Activated CD4-positive, alpha-beta T cell treated with anti-CD3 and anti-CD28 coated beads, Interleukin-10, Interleukin-2, amounts not matched to agents 100 ng/mL and 50 ng/mL, durations not matched to agents 16 hours and 8 hours (primary cell): Measurements from ENCODE around the gene TRIM43.
"Not testable (repeated sequence)": the region's sequence is repeated elsewhere in the genome, so short reads cannot be mapped to it uniquely, and the experiment has no call there.

Experiments used
- DNase-seq: peaks from one replicate; pipeline ENCODE4 v3.0.0-alpha.2; 2020

Gene TRIM43

DNA sequence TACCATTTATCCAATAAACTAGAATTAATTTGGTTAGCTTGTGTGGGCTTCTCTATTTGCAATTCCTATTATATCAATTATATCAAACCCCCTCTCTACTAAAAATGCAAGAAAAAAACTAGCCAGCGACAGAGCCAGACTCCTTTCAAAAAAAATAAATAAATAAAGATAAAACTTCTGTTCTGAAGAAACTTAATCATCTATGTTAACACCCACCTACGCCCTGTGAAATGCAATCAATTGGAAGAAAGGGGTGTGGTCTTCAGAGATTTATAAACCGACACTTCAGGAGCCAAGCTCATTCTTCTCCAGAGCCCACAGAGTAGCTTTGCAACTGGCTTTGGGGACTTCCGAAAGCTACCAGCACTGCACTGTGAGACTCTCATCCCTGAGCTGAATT lies at the start of gene TRIM43:
Gene TRIM43, plus strand, starts transcription at position 301 of the 400 bp plus-strand sequence. CDS start 2,023 bp downstream, outside the sequence.
- not testable (repeated sequence) for DNase-seq

DNA sequence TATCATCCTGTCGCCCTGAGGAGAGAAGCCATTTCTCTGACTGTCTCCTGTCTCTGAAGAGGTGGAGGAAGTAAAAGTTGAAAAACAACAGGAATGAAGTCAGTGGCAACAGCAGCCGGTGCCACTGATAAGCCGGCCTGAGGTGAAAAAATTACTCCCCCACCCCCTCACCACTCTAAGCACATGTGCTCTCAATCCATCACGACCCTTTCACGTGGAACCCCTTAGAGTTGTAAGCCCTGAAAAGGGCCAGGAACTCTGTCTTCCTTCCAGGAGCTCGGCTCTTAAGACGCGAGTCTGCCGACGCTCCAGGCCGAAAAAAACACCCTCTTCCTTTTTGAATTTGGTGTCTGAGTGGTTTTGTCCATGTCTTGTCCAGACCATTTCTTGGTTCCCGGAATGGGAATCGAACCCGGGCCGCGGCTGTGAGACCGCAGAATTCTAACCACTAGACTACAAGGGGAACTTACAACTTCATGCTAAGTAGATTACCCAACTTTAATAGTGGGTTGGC lies 40.7 kb upstream of the TRIM43 start:
- no peak for DNase-seq

DNA sequence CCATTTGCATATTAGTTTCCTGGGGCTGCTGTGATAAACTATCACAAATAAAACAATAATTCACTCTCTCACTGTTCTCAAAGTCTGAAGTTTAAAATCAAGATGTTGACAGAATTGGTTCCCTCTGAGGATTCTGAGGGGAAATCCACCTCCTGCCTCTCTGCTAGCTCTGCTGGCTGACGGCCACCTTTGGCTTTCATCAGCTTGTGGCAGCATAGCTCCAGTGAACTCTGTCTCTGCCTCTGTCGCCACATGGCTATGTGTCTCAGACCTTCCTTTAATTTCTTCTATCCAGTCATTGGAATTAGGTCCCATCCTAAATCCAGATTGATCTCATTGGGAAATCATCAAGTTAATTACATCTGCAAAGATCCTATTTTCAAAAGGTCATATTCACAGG lies 38.9 kb upstream of the TRIM43 start:
- no peak for DNase-seq

DNA sequence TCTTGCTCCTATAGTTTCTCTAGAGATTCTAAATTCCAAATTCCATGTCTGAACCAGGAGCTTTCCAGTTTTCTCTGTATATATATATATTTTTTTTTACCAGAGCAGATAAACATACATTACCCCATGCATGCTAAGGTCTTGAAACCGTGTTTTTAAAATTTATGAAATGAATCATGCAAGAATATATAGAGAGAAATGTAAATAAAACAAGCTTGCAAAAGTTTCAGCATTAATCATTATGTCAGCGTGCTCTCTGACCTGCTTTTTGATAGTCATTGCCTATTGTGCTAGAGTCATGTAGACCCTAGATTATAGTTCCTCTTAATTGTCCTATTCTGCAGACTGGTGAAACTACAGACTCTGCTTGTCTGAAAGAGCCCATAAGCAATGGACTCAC lies 22.6 kb upstream of the TRIM43 start:
- DNase-seq: no peak

DNA sequence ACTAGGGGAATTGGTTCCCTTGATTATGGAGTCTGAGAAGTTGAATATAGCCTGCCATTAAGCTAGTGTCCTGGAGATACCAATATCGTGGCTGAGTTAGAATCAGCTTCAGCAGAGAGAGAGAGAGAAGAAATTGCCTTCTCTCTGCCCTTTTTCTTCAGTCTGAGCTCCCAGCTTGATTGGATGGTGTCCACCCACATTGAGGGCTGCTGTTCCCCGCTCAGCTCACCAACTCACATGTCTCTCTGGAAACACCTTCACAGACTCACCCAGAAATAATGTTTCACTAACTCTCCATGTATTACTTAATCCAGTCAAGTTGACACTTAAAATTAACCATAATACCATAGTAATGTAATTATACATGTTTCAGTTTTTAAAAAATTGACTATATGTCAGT lies 17.9 kb upstream of the TRIM43 start:
- DNase-seq: no peak

DNA sequence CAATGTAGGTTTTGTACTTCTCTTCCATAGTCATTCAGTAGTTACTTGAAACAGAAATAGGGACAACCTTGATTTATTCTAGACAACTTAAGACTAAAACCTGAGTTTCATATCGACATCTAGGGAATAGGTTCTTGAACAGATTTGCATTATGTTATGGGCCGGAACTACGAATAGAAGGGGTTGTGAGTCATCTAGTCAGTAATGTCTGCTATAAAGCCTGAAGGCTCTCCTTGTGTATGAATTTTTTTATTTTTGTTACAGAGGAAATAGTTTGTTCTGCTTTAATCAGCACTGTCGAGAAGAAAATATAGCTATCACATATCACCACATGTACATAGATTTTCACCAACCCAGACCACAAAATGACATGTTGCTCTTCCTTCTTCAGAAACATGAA lies 17.3 kb upstream of the TRIM43 start:
- no peak for DNase-seq

DNA sequence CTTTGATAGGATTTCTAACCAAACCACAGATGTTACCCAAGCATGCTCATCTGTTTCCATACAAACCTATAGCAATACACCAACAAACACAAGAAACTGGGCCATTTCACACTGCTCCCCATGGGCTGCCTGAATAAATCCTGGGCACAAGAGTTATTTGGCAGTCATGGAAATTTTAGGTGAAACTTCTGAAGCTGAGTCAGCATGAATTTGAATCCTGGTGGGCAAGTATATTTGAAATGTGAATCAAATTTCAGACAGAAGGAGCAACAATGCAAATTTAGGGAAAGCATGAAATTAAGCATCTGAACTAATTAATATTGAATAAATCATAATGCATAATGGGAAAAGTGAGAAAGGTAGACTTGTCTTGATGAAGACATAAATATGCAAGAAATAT lies 15.9 kb upstream of the TRIM43 start:
- no peak for DNase-seq

DNA sequence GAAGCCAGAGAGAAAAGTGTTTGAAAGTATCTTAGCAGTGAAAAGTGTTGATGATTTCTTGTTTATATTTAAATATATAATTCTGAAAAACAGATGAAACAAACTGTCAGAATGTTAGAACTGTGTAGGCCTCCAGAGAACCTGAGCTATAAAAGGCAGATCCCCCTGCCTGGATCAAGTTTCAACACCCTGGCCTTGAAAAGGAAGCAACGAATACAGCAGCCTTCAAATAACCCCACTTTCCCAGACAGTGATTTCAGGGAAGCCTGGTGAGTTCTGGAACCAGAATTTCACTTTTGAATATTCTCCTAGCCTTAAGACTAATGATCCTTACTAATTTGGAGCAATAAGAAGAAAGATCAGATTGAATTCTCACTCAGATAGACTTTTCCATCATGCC lies 13.3 kb upstream of the TRIM43 start:
- DNase-seq: no peak

DNA sequence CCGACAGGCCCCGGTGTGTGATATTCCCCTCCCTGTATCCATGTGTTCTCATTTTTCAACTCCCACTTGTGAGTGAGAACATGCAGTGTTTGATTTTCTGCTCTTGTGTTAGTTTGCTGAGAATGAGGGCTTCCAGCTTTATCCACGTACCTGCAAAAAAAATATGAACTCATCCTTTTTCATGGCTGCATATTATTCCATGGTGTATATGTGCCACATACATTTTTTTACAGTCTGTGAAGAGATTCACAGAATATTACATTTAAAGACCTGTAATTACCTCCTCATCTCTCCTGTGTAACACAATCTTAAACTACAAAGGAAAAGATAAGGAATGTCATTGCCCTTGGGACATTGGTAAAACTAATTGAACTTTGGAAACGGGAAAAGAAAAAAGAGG lies 8.3 kb upstream of the TRIM43 start:
- not testable (repeated sequence) for DNase-seq

DNA sequence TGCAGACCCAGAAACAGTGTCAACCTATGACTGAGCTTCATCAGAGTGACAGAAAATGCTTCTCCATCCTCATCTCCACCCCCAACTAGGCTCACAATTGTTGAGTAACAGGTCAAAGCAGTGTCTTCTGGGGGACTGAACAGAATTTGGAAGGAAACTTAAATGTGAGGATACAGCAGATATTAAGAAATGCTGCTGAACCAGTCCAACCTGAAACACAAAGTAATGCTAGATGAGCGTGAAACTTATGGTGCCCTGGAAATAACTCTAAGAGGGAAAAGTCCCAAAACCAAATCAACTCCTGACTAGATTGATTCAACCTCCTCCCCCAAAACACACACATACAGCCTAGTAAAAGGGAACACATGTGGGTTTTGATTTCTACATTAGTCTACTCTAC lies 7.5 kb upstream of the TRIM43 start:
- not testable (repeated sequence) for DNase-seq

DNA sequence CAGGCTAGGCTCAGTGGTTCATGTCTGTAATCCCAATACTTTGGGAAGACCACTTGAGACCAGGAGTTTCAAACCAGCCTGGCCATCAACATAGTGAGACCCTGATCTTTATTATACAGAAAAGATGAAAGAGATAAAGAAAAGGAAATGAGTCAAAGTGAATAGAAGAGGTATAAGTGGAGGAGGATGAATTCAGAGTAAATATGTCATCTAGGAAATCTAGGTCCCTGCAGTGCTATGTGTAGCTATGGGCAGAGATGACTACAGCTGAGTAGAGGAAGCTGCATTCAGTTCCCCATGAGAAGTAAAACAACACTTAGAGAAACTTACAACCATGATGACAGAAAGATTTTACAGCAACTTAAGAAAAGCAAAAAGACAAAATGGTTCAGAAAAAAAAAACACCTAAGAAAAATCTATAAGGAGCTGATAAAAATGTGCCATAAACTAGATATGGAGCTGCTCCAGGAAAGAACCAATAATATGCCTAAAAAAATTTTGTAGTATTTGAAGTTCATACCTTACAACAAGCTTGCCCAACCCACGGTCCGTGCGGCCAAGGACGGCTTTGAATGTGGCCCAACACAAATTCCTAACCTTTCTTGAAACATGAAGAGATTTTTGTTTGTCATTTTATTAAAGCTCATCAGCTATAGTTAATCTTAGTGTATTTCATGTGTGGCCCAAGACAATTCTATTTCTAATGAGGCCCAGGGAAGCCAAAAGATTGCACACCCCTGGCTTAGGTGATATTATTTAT lies 1.8 kb upstream of the TRIM43 start:
- DNase-seq: not testable (repeated sequence)

DNA sequence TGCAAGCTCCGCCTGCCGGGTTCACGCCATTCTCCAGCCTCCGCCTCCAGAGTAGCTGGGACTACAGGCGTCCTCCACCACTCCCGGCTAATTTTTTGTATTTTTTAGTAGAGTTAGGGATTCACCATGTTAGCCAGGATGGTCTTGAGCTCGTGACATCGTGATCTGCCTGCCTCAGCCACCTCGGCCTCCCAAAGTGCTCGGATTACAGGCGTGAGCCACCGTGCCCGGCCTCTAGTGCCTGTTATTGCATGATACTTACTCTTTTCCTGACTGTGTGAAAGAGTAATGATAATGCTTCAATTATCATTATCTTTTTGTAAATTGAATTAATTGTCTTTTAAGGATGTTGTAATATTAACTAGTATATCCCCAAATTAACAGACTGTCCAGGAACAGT lies 1.2 kb downstream of the TRIM43 start:
- DNase-seq: not testable (repeated sequence)

DNA sequence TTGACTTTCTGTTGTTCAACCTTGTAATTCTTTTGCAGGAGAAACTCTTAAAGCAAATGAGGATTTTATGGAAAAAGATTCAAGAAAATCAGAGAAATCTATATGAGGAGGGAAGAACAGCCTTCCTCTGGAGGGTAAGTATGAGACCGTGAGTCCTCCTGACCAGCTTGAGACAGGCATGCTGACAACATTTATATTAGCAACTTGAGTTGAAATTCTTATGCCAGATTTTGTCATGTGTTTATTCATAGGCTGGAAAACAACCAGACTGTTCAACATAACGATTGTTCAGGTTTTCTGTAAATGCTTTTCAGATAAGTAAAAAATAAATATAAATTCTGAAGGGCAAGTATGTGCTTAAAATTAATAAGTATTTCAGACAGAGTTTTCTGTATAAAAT lies 3.2 kb downstream of the TRIM43 start:
- not testable (repeated sequence) for DNase-seq

DNA sequence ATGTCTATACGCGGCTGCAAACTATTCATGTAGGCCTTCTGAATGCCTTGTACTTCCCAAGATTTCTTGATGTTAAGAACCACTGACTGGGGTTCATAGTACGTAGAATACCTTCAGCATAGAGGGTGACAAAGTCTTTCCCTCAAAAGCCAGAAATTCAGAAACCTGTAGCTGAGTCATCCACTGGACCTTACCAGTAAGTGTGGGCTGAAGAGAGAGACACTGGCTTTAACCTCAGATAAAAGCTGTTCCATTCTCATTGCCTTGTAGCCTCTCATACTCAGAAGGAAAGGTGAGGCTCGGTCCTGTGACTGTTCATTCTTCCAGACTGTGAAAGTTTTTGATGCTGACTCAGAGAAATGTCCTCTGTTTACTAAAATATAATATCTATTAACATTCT lies 9.5 kb downstream of the TRIM43 start:
- DNase-seq: not testable (repeated sequence)

DNA sequence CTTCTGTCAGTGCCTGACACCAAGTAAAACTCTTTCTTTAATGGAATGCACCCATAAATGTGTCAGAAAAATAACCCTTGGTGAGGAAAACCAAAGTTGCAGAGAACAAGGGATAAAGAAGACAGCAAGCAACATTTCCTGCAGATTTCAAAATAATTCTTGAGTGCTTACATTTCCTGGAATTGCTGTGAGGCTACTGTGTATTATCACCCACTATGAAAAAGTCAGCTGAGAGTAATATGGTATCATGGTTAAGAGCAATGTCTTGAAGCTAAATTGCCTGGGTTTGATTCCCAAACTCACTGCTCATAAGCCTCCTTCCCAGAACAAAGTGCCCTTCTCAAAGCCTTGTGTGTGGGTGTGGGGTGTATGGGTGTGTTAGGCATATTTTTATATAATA lies 10.3 kb downstream of the TRIM43 start:
- DNase-seq: not testable (repeated sequence)

DNA sequence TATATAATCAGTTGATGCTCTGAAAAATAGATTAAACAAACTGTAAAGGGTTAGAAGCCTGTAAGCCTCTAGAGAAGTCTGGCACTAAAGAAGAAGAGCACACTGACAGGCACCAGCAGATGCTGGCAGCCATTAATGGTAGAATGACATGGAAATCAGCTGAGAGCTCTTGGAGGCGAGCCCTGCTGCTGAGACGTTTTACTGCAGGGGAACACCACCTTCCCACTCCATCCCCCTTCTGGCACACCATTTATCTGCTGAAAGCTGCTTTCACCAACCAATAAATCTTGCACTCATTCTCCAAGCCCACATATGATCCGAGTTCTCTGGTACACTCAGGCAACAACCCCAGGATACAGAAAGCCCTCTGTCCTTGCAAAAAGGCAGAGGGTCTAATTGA lies 16.6 kb downstream of the TRIM43 start:
- DNase-seq: not testable (repeated sequence)

DNA sequence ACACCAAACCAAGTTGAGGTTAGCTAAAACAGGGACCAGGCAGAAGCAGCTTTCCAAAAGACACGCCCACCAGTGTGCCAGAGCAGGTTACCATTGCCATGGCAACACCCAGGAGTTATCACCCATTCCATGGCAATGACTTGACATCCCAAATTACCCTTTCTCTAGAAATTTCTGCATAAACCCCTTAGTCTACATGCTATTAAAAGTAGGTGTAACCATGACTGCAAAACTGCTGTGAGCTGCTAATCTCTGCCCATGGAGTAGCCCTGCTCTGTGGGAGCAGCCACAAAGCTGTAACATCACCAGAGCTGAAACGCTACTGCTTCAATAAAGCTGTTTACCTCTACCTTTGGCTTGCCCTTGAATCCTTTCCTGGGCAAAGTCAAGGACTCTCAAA lies 18.0 kb downstream of the TRIM43 start:
- not testable (repeated sequence) for DNase-seq

DNA sequence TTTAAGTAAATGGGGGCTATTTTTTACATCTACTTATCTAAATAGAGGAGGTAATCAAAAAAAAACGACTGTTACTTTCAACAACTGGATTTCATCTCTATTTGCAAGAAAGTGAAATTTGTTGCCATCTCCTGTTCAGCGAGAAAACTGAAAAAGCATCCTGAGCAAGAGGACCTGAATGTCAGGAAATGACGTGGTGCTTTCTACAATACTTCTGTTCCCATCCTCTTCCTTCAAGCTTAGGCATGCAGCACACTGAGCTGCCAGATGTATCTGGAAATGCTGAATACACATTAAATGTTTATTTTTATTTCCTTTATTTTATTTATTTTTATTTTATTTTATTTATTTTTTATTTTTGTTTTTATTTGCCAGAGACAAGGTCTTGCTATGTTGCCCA lies 21.2 kb downstream of the TRIM43 start:
- DNase-seq: not testable (repeated sequence)

DNA sequence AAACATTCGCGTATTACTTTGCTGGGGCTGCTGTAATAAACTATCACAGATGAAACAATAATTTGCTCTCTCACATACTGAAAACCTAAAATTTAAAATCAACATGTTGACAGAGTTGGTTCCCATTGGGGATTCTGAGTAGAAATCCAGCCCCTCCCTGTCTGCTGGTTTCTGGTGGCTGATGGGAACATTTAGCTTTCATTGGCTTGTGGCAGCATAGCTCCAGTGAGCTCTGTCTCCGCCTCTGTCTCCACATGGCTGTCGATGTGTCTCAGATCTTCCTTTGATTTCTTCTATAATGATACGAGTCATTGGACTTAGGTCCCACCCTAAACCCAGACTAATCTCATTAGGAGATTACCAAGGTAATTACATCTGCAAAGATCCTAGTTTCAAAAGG lies 30.9 kb downstream of the TRIM43 start:
- not testable (repeated sequence) for DNase-seq

DNA sequence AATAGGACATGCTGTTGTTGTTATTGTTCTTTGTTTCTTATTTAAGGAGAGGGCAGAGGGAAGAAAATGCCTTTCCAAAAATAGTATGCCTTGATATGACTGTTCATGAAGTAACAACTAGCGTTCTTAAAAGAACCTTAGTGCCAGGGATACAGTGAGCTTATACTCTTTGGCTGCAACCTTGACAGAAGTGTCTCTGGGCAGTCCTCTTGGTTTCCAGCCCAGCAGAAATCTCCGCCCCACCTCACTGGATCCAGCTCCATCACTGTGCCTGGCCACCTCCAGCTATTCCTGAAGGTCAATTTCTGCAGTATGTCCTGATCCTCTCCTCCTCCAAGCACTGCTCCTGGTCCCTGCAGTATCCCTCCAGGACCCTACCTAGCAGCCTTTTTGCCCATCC lies 39.2 kb downstream of the TRIM43 start:
- DNase-seq: not testable (repeated sequence)

DNA sequence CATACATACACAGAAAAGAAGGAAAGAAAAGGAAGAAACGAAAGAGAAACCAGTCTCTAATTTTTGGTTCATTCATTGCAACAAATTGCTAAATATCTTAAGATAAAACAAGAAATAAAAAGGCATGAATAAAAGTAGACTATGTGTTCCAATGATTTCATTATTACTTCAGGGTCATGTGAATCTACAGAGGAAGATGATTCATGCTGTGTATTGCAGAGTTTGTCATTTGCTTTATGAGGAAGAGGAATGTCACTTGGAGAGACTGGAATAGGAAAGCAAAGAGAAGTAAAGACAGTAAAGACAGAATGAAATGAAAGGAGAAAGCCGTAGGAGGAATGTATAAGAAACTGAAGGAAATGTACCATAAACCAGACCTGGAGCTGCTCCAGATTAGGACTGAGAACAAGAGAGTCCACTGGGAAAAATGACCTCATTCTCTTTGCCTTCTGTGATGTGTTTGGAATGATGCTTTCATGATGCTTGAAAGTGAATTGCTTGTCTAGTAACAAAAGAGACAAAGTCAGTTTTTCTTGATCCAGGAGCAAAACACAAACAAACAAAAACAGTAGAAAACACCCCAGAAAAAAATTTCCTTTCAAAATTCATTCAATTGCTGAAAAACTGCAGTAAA lies 41.9 kb downstream of the TRIM43 start:
- not testable (repeated sequence) for DNase-seq

DNA sequence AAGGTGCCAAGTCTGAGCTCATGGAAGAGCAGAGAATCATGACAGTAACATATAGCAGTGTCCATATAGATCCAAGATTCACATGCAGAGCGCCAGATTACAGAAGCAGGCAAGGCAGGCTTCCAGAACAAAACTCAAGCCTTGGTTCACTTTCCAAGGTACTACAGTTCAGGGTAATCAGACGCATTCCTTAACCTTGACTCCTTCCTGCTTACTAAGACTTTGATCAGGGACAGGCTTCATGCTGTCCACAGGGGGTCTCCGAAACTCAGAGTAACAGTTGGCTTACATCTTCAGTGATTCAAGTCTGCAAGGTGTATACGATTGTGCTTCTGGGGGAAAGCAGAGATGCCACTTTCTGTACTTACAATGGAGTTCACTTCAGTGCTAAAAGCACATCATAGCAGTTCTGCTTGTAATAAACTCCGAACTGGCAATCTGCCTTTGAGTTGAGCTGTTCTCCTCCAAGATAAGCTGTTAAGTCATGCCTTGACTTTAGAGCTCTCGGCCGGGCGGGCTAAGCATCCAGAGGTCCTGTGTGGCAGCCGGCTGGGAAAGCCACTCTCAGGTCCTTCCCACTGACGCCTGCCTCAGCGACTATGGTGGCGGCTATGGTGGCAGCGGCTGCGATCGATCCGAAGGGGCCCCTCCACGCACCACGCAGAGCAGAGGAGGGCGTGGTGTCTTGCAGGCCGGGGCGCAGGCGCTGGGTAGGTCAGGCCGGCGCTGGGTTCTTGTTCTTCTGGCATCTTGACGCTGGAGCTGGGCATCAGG lies 48.9 kb downstream of the TRIM43 start:
- DNase-seq: not testable (repeated sequence)

DNA sequence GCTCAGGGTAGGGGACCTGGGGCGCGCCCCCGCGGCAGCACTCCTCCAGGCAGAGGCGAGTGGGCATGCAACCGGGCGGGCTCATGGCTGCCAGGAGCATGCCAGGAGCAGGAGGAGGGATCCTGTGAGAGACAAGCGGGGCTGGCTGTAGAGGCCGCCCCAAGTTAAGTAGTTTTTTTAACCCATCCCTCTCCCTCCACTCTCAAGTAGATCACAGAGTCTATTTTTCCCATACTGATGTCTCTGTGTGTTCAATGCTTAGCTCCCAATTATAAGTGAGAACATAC lies 49.4 kb downstream of the TRIM43 start:
- DNase-seq: not testable (repeated sequence)

DNA sequence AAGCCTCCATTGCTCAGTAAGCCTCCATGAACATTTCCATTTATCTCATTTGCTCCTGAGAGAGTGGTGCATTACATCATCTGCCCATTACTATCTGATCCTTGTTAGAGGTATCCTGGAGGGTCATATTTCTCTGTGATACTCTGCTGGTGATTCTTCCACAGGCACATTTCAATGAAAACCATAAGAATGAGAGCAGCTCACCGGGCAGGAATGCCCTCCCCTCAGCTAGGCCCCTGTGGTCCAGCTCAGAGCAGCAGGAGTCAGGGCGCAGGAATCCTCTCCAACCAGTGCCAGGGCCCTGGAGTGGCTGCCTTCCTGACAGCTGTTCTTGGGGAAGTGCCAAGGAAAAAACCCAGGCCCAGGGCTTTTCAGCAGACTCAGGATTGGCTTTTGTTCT lies 50.0 kb downstream of the TRIM43 start:
- not testable (repeated sequence) for DNase-seq
